Trophoblast cell (in vitro differentiated cells and primary cell): ENCODE measurements around the gene SGMS1.
"Not testable (repeated sequence)": the region's sequence is repeated elsewhere in the genome, so short reads cannot be mapped to it uniquely, and the experiment has no call there.

Experiments
- DNase-seq, 2 donors: peaks; one replicate each; pipeline ENCODE4 v3.0.0-alpha.2; 2016
- H2AFZ ChIP-seq: 2 replicates; pipeline ENCODE4 v1.6.1; 2013; ENCODE audit warnings: low read length, moderate library complexity, mild to moderate bottlenecking; ENCODE audit not compliant: insufficient read depth, poor library complexity
- H2AK5ac ChIP-seq: 2 replicates; pipeline ENCODE4 v1.6.1; 2013; ENCODE audit warnings: mild to moderate bottlenecking, low read length
- H2BK120ac ChIP-seq: 2 replicates; pipeline ENCODE4 v1.6.1; 2013; ENCODE audit warnings: low read length, mild to moderate bottlenecking, moderate library complexity; ENCODE audit not compliant: insufficient read depth, poor library complexity
- H2BK12ac ChIP-seq: 2 replicates; pipeline ENCODE4 v1.6.1; 2013; ENCODE audit warnings: mild to moderate bottlenecking, low read length, moderate library complexity
- H2BK5ac ChIP-seq: 2 replicates; pipeline ENCODE4 v1.6.1; 2013; ENCODE audit warnings: low read length, low read depth, moderate library complexity, mild to moderate bottlenecking; ENCODE audit not compliant: poor library complexity
- H3K14ac ChIP-seq: 2 replicates; pipeline ENCODE4 v1.6.1; 2013; ENCODE audit warnings: mild to moderate bottlenecking, low read length
- H3K18ac ChIP-seq: 2 replicates; pipeline ENCODE4 v1.6.1; 2013; ENCODE audit warnings: mild to moderate bottlenecking, low read length
- H3K23ac ChIP-seq: 2 replicates; pipeline ENCODE4 v1.6.1; 2013; ENCODE audit warnings: low read length
- H3K27ac ChIP-seq: 2 replicates; pipeline ENCODE4 v1.5.1; 2013; ENCODE audit warnings: low read depth, mild to moderate bottlenecking, inconsistent platforms, low read length, moderate library complexity
- H3K27me3 ChIP-seq: 2 replicates; pipeline ENCODE4 v1.6.1; 2013; ENCODE audit warnings: inconsistent platforms, mild to moderate bottlenecking, low read length, moderate library complexity; ENCODE audit not compliant: insufficient read depth
- H3K36me3 ChIP-seq, 2 experiments: 1 replicate in 1 of 2; 2 replicates in 1 of 2; pipeline ENCODE4 v1.6.1; 2013; ENCODE audit warnings: low read length in 2 of 2, mild to moderate bottlenecking in 2 of 2, moderate library complexity in 1 of 2; ENCODE audit not compliant: insufficient read depth in 2 of 2, control insufficient read depth in 1 of 2
- H3K4ac ChIP-seq: 2 replicates; pipeline ENCODE4 v1.6.1; 2013; ENCODE audit warnings: low read depth, mild to moderate bottlenecking, low read length, moderate library complexity
- H3K4me1 ChIP-seq, 2 experiments: 1 replicate in 1 of 2; 2 replicates in 1 of 2; pipeline ENCODE4 v1.6.1; 2013; ENCODE audit warnings: low read length in 2 of 2, mild to moderate bottlenecking in 2 of 2, moderate library complexity in 1 of 2; ENCODE audit not compliant: insufficient read depth in 2 of 2, control insufficient read depth in 1 of 2
- H3K4me2 ChIP-seq: 2 replicates; pipeline ENCODE4 v1.6.1; 2013; ENCODE audit warnings: inconsistent platforms, mild to moderate bottlenecking, low read length, moderate library complexity
- H3K4me3 ChIP-seq: 2 replicates; pipeline ENCODE4 v1.5.1; 2013; ENCODE audit warnings: mild to moderate bottlenecking, low read depth, low read length, inconsistent platforms
- H3K79me1 ChIP-seq: one replicate; pipeline ENCODE4 v1.6.1; 2013; ENCODE audit warnings: low read length
- H3K79me2 ChIP-seq: 2 replicates; pipeline ENCODE4 v1.6.1; 2013; ENCODE audit warnings: low read length, mild to moderate bottlenecking; ENCODE audit not compliant: control insufficient read depth, insufficient read depth, poor library complexity
- H3K9ac ChIP-seq: 2 replicates; pipeline ENCODE4 v1.6.1; 2013; ENCODE audit warnings: mild to moderate bottlenecking, low read length
- H3K9me3 ChIP-seq: 2 replicates; pipeline ENCODE4 v1.6.1; 2013; ENCODE audit warnings: low read depth, mild to moderate bottlenecking, control low read depth, inconsistent platforms, low read length; ENCODE audit not compliant: insufficient read depth
- H4K12ac ChIP-seq: 2 replicates; pipeline ENCODE4 v1.6.1; 2013; ENCODE audit warnings: low read depth, mild to moderate bottlenecking, low read length, moderate library complexity
- H4K8ac ChIP-seq: 2 replicates; pipeline ENCODE4 v1.6.1; 2013; ENCODE audit warnings: low read depth, mild to moderate bottlenecking, low read length, moderate library complexity
- H4K91ac ChIP-seq: one replicate; pipeline ENCODE4 v1.6.1; 2013; ENCODE audit warnings: low read depth, mild to moderate bottlenecking, low read length, moderate library complexity
- WGBS: extraction: QIAGEN DNeasy Blood & Tissue Kit; methylation state at CpG from one replicate; pipeline ENCODE4 v1.1.7; 2013; ENCODE audit warnings: missing lambda C conversion rate; ENCODE audit not compliant: insufficient read length, insufficient coverage; ENCODE audit errors: extremely low coverage; 5-methylcytosine and 5-hydroxymethylcytosine counted together

The SGMS1 gene

DNA sequence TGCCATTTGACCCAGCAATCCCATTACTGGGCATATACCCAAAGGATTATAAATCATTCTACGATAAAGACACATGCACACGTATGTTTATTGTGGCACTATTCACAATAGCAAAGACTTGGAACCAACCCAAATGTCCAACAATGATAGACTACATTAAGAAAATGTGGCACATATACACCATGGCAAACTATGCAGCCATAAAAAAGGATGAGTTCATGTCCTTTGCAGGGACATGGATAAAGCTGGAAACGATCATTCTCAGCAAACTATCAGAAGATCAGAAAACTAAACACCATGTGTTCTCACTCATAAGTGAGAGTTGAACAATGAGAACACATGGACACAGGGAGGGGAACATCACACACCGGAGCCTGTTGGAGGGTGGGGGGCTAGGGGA is 257.3 kb downstream of the SGMS1 start:
- not testable (repeated sequence) for H3K4me3 ChIP-seq
- WGBS = no CpG with 5 or more reads among the region's 4 CpGs

DNA sequence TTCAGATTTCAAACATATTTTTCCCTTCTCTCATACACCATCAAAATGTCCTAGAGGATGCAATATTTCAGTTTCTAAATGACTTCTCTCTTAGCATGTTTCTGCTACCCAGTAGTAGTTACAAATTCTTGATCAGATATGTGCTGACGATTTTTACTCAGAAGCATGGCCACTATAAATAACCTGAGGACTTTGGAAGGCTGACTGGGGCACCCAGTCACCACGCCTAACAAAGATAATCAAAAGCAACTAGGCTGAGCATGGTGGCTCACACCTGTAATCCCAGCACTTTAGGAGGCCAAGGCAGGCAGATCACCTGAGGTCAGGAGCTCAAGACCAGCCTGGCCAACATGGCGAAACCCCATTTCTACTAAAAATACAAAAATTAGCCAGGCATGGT is 259.0 kb downstream of the SGMS1 start:
- not testable (repeated sequence) for H3K79me2 ChIP-seq, H3K4me2 ChIP-seq, H4K91ac ChIP-seq, H3K27me3 ChIP-seq, DNase-seq, H2BK120ac ChIP-seq, H3K9me3 ChIP-seq, H3K4me1 ChIP-seq, H4K12ac ChIP-seq, H3K14ac ChIP-seq, H3K79me1 ChIP-seq, H3K23ac ChIP-seq, H3K27ac ChIP-seq, H2BK12ac ChIP-seq, H3K4ac ChIP-seq, H2AFZ ChIP-seq, H3K9ac ChIP-seq, H2BK5ac ChIP-seq, H4K8ac ChIP-seq, H3K4me3 ChIP-seq, H3K18ac ChIP-seq, H3K36me3 ChIP-seq, H2AK5ac ChIP-seq
- WGBS = no CpG with 5 or more reads among the region's 3 CpGs

More for the DNA sequence above, 257.3 kb downstream of the SGMS1 start:
- H3K9ac ChIP-seq, H3K79me1 ChIP-seq, H3K4me2 ChIP-seq, H3K4ac ChIP-seq, H2BK12ac ChIP-seq, H4K91ac ChIP-seq, DNase-seq, H3K79me2 ChIP-seq, H3K27ac ChIP-seq, H2BK120ac ChIP-seq, H2BK5ac ChIP-seq, H3K14ac ChIP-seq, H3K27me3 ChIP-seq, H3K9me3 ChIP-seq, H3K18ac ChIP-seq, H3K23ac ChIP-seq, H2AK5ac ChIP-seq, H3K4me1 ChIP-seq, H2AFZ ChIP-seq, H3K36me3 ChIP-seq, H4K12ac ChIP-seq, H4K8ac ChIP-seq: not testable (repeated sequence)

DNA sequence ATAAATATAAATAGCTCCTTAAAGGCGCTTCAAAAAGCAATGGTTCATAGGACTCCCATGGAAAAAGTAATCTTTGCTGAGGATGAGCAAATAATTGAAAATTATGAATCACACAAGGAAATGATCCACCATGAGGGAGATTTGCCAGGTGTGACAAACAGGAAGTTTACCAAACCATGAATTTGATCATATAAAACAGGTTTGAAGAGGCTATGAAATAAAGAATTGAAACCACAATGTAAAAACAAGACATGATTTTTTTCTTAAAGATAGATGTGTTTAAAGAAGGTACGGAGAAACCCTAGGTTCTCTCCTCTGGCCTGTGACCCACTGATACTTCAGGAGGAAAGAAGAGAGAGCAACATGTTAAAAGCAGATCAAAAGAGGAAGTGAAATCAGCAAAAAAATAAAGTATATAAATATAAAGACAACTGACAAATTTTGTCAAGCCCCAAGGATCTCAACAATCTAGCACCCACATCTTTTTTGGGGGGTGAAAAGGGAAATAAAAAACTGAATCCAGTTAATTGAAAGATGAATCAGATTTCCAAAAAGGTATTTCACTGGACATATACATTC is 261.1 kb downstream of the SGMS1 start:
- no peaks in the 10 kb centered on the region for H3K27me3 ChIP-seq
- no CpG with 5 or more reads among the region's 2 CpGs for WGBS
- H3K4me3 ChIP-seq = no peak overlapping the region
- no peak overlapping the region for H3K23ac ChIP-seq
- H3K9me3 ChIP-seq = no peaks in the 10 kb centered on the region
- H2AK5ac ChIP-seq = no peak overlapping the region
- no peaks in the 10 kb centered on the region for H3K36me3 ChIP-seq
- no peak overlapping the region for H3K4ac ChIP-seq
- no peak overlapping the region for H2BK12ac ChIP-seq
- no peak overlapping the region for H4K12ac ChIP-seq
- H3K18ac ChIP-seq = no peak overlapping the region
- no peak overlapping the region for H2BK120ac ChIP-seq
- DNase-seq = no peak
- H3K27ac ChIP-seq = no peak overlapping the region
- no peak overlapping the region for H3K9ac ChIP-seq
- no peak overlapping the region for H3K14ac ChIP-seq
- H3K4me1 ChIP-seq = no peaks in the 10 kb centered on the region
- H4K91ac ChIP-seq = no peak overlapping the region
- no peak overlapping the region for H2AFZ ChIP-seq
- H2BK5ac ChIP-seq = no peak overlapping the region
- H3K79me2 ChIP-seq = no peaks in the 10 kb centered on the region
- no peak overlapping the region for H4K8ac ChIP-seq
- H3K79me1 ChIP-seq = no peaks in the 10 kb centered on the region
- no peak overlapping the region for H3K4me2 ChIP-seq

DNA sequence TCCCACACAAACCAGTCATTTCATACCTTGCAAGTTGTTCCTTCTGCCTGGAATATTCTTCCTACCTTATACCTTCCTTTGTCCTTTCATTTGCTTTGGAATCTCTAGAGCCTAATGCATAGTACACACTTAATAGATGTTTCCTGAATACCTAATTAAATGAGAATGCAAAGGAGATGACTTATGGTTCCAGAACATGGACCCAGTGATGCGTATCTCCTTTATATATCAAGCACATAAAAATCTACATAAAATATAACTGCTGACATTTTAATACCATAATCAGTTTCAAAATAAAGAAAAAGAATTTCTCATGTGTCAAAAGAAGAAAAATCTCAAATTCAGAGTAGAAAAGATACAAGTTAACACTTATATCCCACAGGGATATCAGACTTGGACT is 261.8 kb downstream of the SGMS1 start:
- H3K23ac ChIP-seq = no peak overlapping the region
- no peak overlapping the region for H3K14ac ChIP-seq
- no peak overlapping the region for H2BK5ac ChIP-seq
- no peak overlapping the region for H2AFZ ChIP-seq
- H3K4me3 ChIP-seq = no peak overlapping the region
- no peak overlapping the region for H3K9ac ChIP-seq
- H3K79me1 ChIP-seq = no peaks in the 10 kb centered on the region
- no peak overlapping the region for H3K4me2 ChIP-seq
- no peaks in the 10 kb centered on the region for H3K79me2 ChIP-seq
- H3K18ac ChIP-seq = no peak overlapping the region
- no CpG with 5 or more reads among the region's 1 CpG for WGBS
- H3K36me3 ChIP-seq = no peaks in the 10 kb centered on the region
- no peak overlapping the region for H3K27ac ChIP-seq
- H4K91ac ChIP-seq = no peak overlapping the region
- no peaks in the 10 kb centered on the region for H3K4me1 ChIP-seq
- H3K27me3 ChIP-seq = no peaks in the 10 kb centered on the region
- H3K4ac ChIP-seq = no peak overlapping the region
- no peak overlapping the region for H2BK120ac ChIP-seq
- H2AK5ac ChIP-seq = no peak overlapping the region
- H4K8ac ChIP-seq = no peak overlapping the region
- DNase-seq = no peak
- no peaks in the 10 kb centered on the region for H3K9me3 ChIP-seq
- no peak overlapping the region for H4K12ac ChIP-seq
- no peak overlapping the region for H2BK12ac ChIP-seq
